Measurements from ENCODE around the gene FOXP1. TPM values are rescaled to one million over a fixed set of nuclear protein-coding genes. Genes with fewer than 3 reads are reported as not detected.

FOXP1 gene
- total RNA-seq, 4 donors from 2014 or later = 54.2 to 152 (median 129) TPM

GRCh38 chr3:71414189-71414927, 169.2 kb downstream of the FOXP1 start:
- no peak overlapping the region for H3K4me3 ChIP-seq
- no peaks in the 10 kb centered on the region for H3K9me3 ChIP-seq
- TF ChIP-seq, protein P1, sequence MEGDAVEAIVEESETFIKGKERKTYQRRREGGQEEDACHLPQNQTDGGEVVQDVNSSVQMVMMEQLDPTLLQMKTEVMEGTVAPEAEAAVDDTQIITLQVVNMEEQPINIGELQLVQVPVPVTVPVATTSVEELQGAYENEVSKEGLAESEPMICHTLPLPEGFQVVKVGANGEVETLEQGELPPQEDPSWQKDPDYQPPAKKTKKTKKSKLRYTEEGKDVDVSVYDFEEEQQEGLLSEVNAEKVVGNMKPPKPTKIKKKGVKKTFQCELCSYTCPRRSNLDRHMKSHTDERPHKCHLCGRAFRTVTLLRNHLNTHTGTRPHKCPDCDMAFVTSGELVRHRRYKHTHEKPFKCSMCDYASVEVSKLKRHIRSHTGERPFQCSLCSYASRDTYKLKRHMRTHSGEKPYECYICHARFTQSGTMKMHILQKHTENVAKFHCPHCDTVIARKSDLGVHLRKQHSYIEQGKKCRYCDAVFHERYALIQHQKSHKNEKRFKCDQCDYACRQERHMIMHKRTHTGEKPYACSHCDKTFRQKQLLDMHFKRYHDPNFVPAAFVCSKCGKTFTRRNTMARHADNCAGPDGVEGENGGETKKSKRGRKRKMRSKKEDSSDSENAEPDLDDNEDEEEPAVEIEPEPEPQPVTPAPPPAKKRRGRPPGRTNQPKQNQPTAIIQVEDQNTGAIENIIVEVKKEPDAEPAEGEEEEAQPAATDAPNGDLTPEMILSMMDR (IDR thresholded peaks at IDR 0.05) = no peak
- TF ChIP-seq POLR2A (IDR thresholded peaks at IDR 0.05) = no peak
- no peaks in the 10 kb centered on the region for H3K36me3 ChIP-seq
- DNase-seq = no peak
- no peak overlapping the region for H3K27ac ChIP-seq
- H3K4me1 ChIP-seq = no peaks in the 10 kb centered on the region
- H3K27me3 ChIP-seq = no peaks in the 10 kb centered on the region
- intact Hi-C loops (cut with DNase I; ENCODE audit: low total_unique reads) = no loop called here

GRCh38 chr3:71413572-71413971, 170.0 kb downstream of the FOXP1 start:
- no peaks in the 10 kb centered on the region for H3K4me1 ChIP-seq
- H3K36me3 ChIP-seq = no peaks in the 10 kb centered on the region
- H3K27ac ChIP-seq = no peak overlapping the region
- H3K27me3 ChIP-seq = no peaks in the 10 kb centered on the region
- DNase-seq = no peak
- no peak overlapping the region for H3K4me3 ChIP-seq
- no peaks in the 10 kb centered on the region for H3K9me3 ChIP-seq
- TF ChIP-seq POLR2A (IDR thresholded peaks at IDR 0.05) = no peak
- TF ChIP-seq, protein P1 (IDR thresholded peaks at IDR 0.05) = no peak
- intact Hi-C loops (cut with DNase I; ENCODE audit: low total_unique reads) = no loop called here

- Histone ChIP-seq H3K27me3 (no peaks in the 10 kb centered on the region), H3K36me3 (no peaks in the 10 kb centered on the region), H3K9me3 (no peaks in the 10 kb centered on the region), H3K4me1 (no peaks in the 10 kb centered on the region), H3K4me3 (no peak overlapping the region), H3K27ac (no peak overlapping the region)
- no peak for DNase-seq
- TF ChIP-seq, protein P1 (IDR thresholded peaks at IDR 0.05) = no peak
- TF ChIP-seq POLR2A (IDR thresholded peaks at IDR 0.05) = no peak
- intact Hi-C loops (cut with DNase I; ENCODE audit: low total_unique reads) = no loop called here
Measured at GRCh38 chr3:71409352-71409751, 174.2 kb downstream of the FOXP1 start.

- TF ChIP-seq, protein P1 (IDR thresholded peaks at IDR 0.05) = no peak
- no peak for TF ChIP-seq POLR2A (IDR thresholded peaks at IDR 0.05)
- Histone ChIP-seq H3K4me3 (no peak overlapping the region), H3K4me1 (no peaks in the 10 kb centered on the region), H3K9me3 (no peaks in the 10 kb centered on the region), H3K36me3 (no peaks in the 10 kb centered on the region), H3K27ac (no peak overlapping the region), H3K27me3 (no peaks in the 10 kb centered on the region)
- intact Hi-C loops (cut with DNase I; ENCODE audit: low total_unique reads) = no loop called here
- DNase-seq = no peak
Measured at GRCh38 chr3:71408903-71409302, 174.6 kb downstream of the FOXP1 start.

GRCh38 chr3:71407823-71408222, 175.7 kb downstream of the FOXP1 start:
- Histone ChIP-seq H3K4me3 (no peak overlapping the region), H3K9me3 (no peaks in the 10 kb centered on the region), H3K4me1 (no peaks in the 10 kb centered on the region), H3K27ac (no peak overlapping the region), H3K36me3 (no peaks in the 10 kb centered on the region), H3K27me3 (no peaks in the 10 kb centered on the region)
- TF ChIP-seq POLR2A (IDR thresholded peaks at IDR 0.05) = no peak
- TF ChIP-seq, protein P1 (IDR thresholded peaks at IDR 0.05) = no peak
- intact Hi-C loops (cut with DNase I; ENCODE audit: low total_unique reads) = no loop called here
- DNase-seq = no peak

Data from uterus (tissue), 4 donors.